Stomach (tissue), 9 donors: Measurements from ENCODE around the gene OARD1. TPM values are rescaled to one million over a fixed set of nuclear protein-coding genes. Genes with fewer than 3 reads are reported as not detected.
A peak's percentile ranks its signal among the peaks of the same experiment; 100 is the strongest.

Source experiments
- DNase-seq, 2 donors: peaks; one replicate each; pipeline versions ENCODE4 v3.0.0 to v3.0.0-alpha.2; 2013 to 2019
- H3K27ac ChIP-seq, 5 donors: fragments of 200-600 bp in 4 of 5; sonication (generic) in 4 of 5; one replicate each; pipeline ENCODE4 v1.5.1; 2013 to 2019; ENCODE audit warnings: mild to moderate bottlenecking in 1 of 5, moderate library complexity in 1 of 5
- H3K27me3 ChIP-seq, 3 donors: fragments of 200-600 bp; sonication (generic); one replicate each; pipeline ENCODE4 v1.5.1; 2017 to 2019; ENCODE audit warnings: mixed run types in 1 of 3
- H3K36me3 ChIP-seq, 4 donors: fragments of 200-600 bp; sonication (generic); 1 replicate in 3 of 4; 2 replicates in 1 of 4; pipeline ENCODE4 v1.5.1; 2016 to 2019
- H3K4me1 ChIP-seq, 4 donors: fragments of 200-600 bp; sonication (generic); one replicate each; pipeline ENCODE4 v1.5.1; 2016 to 2019
- H3K4me3 ChIP-seq, 4 donors: fragments of 200-600 bp; sonication (generic) in 3 of 4; one replicate each; pipeline ENCODE4 v1.5.1; 2016 to 2019; ENCODE audit warnings: mild to moderate bottlenecking in 1 of 4
- H3K9me3 ChIP-seq, 4 donors: fragments of 200-600 bp; sonication (generic); one replicate each; pipeline ENCODE4 v1.5.1; 2016 to 2019
- CTCF ChIP-seq, 7 experiments: fragments of 450-650 bp in 4 of 7; fragments of 200-600 bp in 3 of 7; sonication (generic) in 3 of 7; IDR thresholded peaks; one replicate each; pipeline ENCODE4 v1.5.1; 2016 to 2019; ENCODE audit warnings: antibody characterized with exemption in 7 of 7, control low read depth in 2 of 7, mild to moderate bottlenecking in 1 of 7
- EP300 ChIP-seq: sonication (generic); formaldehyde crosslinking; IDR thresholded peaks from one replicate; pipeline ENCODE4 v1.6.1; 2017; ENCODE audit warnings: antibody characterized with exemption
- POLR2A ChIP-seq, 4 donors: fragments of 450-650 bp; IDR thresholded peaks; one replicate each; pipeline ENCODE4 v1.6.1; 2016; ENCODE audit warnings: antibody characterized with exemption in 4 of 4, control low read depth in 2 of 4, mild to moderate bottlenecking in 1 of 4, moderate library complexity in 1 of 4
- POLR2AphosphoS5 ChIP-seq, 3 donors: sonication (generic); formaldehyde crosslinking; IDR thresholded peaks; one replicate each; pipeline ENCODE4 v1.6.1; 2016; ENCODE audit warnings: antibody characterized with exemption in 3 of 3
- WGBS, 5 donors: extraction: QIAGEN DNeasy Blood & Tissue Kit in 3 of 5; methylation state at CpG; one replicate each; pipeline versions ENCODE4 v1.1.5 to v1.1.7; 2013 to 2018; 5-methylcytosine and 5-hydroxymethylcytosine counted together
- intact Hi-C: fragments of 100-400 bp; cut with DNase I; formaldehyde crosslinking; loops from one replicate; pipeline ENCODE4 v1.15.1; 2023; ENCODE audit warnings: low total_unique reads
- polyA plus RNA-seq, 3 donors: library from polyadenylated mRNA; stranded (reverse); fragments of 200-250 nt; gene quantifications; one replicate each; pipeline ENCODE4 v1.2.3, GENCODE V29; 2013
- total RNA-seq, 5 donors: library from RNA; depleted of rRNA; stranded (reverse); fragments of >200 nt; gene quantifications; one replicate each; pipeline versions ENCODE4 v1.1.0 to v1.2.3, GENCODE V29; 2014 to 2016
- donor health status: healthy with polysubstance abuse.
- donor health status: Bipolar disorder and iron deficiency.
- donor health status: healthy.

The OARD1 gene
- total and polyA plus RNA-seq, 8 donors: 1.2 to 69.0 (median 33.6) TPM

GRCh38 chr6:41047745-41048732 is 24.1 kb downstream of the OARD1 start:
- Histone ChIP-seq H3K4me1 (peaks cover 15 to 70% (median 40%) of the 10 kb centered on the region in 4 donors), H3K27me3 (no peaks in the 10 kb centered on the region), H3K27ac (peak overlapping the region; percentile 12 to 69 (median 43)), H3K9me3 (no peaks in the 10 kb centered on the region), H3K36me3 (no peaks in the 10 kb centered on the region), H3K4me3 (no peak overlapping the region)
- peak; percentile 49 to 63 for DNase-seq
- 53 to 61% (median 57%) methylated on average over 9 of the region's 9 CpGs for WGBS, 5 donors
- intact Hi-C loops: no loop called here
- TF ChIP-seq POLR2AphosphoS5 (IDR thresholded peaks at IDR 0.05) (peak in 1 of 3 donors; percentile 21), POLR2A (IDR thresholded peaks at IDR 0.05) (no peak), CTCF (IDR thresholded peaks at IDR 0.05) (no peak), EP300 (no peak)

GRCh38 chr6:41047306-41047705 is 24.9 kb downstream of the OARD1 start:
- no peaks in the 10 kb centered on the region for H3K9me3 ChIP-seq
- TF ChIP-seq EP300 (no peak), POLR2AphosphoS5 (IDR thresholded peaks at IDR 0.05) (no peak), CTCF (IDR thresholded peaks at IDR 0.05) (no peak), POLR2A (IDR thresholded peaks at IDR 0.05) (no peak)
- WGBS, 5 donors: 87 to 100% (median 94%) methylated on average over 2 of the region's 2 CpGs
- peak overlapping the region in 3 of 5 donors; percentile 39 to 69 (median 45) for H3K27ac ChIP-seq
- H3K36me3 ChIP-seq: no peaks in the 10 kb centered on the region
- no peak overlapping the region for H3K4me3 ChIP-seq
- no peaks in the 10 kb centered on the region for H3K27me3 ChIP-seq
- no peak for DNase-seq
- intact Hi-C loops: no loop called here
- peaks cover 14 to 70% (median 39%) of the 10 kb centered on the region in 4 donors for H3K4me1 ChIP-seq

GRCh38 chr6:41046084-41046483 is 26.1 kb downstream of the OARD1 start:
- Histone ChIP-seq H3K4me3 (no peak overlapping the region), H3K27ac (no peak overlapping the region), H3K9me3 (no peaks in the 10 kb centered on the region), H3K4me1 (peaks cover 14 to 70% (median 33%) of the 10 kb centered on the region in 4 donors), H3K36me3 (no peaks in the 10 kb centered on the region), H3K27me3 (no peaks in the 10 kb centered on the region)
- TF ChIP-seq EP300: no peak
- TF ChIP-seq POLR2A (IDR thresholded peaks at IDR 0.05): no peak
- TF ChIP-seq POLR2AphosphoS5 (IDR thresholded peaks at IDR 0.05): no peak
- no peak for TF ChIP-seq CTCF (IDR thresholded peaks at IDR 0.05)
- DNase-seq: no peak
- intact Hi-C loops: no loop called here
- 65 to 96% (median 75%) methylated on average over 1 of the region's 1 CpG for WGBS, 5 donors

GRCh38 chr6:41045664-41046063 is 26.5 kb downstream of the OARD1 start:
- no peaks in the 10 kb centered on the region for H3K9me3 ChIP-seq
- H3K27me3 ChIP-seq: no peaks in the 10 kb centered on the region
- 36 to 62% (median 52%) methylated on average over 5 of the region's 5 CpGs for WGBS, 5 donors
- H3K4me1 ChIP-seq: peaks cover 14 to 70% (median 35%) of the 10 kb centered on the region in 4 donors
- H3K27ac ChIP-seq: no peak overlapping the region
- TF ChIP-seq EP300 (no peak), POLR2A (IDR thresholded peaks at IDR 0.05) (no peak), CTCF (IDR thresholded peaks at IDR 0.05) (no peak), POLR2AphosphoS5 (IDR thresholded peaks at IDR 0.05) (no peak)
- H3K4me3 ChIP-seq: no peak overlapping the region
- DNase-seq: no peak
- intact Hi-C loops: no loop called here
- no peaks in the 10 kb centered on the region for H3K36me3 ChIP-seq
